ES-I3 (cell line): ENCODE measurements around the gene KCTD12.

Source experiments
- H3K36me3 ChIP-seq: 2 replicates; pipeline ENCODE4 v1.6.1; 2013; ENCODE audit warnings: mild to moderate bottlenecking, low read length, control low read depth, moderate library complexity; ENCODE audit not compliant: insufficient read depth
- H3K4me1 ChIP-seq: 2 replicates; pipeline ENCODE4 v1.6.1; 2013; ENCODE audit warnings: mild to moderate bottlenecking, control low read depth, low read length; ENCODE audit not compliant: insufficient read depth
- H3K9ac ChIP-seq: 2 replicates; pipeline ENCODE4 v1.6.1; 2013; ENCODE audit warnings: low read depth, mild to moderate bottlenecking, low read length, moderate library complexity
- H3K9me3 ChIP-seq: 2 replicates; pipeline ENCODE4 v1.6.1; 2013; ENCODE audit warnings: mild to moderate bottlenecking, low read length, moderate library complexity; ENCODE audit not compliant: control insufficient read depth, insufficient read depth

The KCTD12 gene

DNA sequence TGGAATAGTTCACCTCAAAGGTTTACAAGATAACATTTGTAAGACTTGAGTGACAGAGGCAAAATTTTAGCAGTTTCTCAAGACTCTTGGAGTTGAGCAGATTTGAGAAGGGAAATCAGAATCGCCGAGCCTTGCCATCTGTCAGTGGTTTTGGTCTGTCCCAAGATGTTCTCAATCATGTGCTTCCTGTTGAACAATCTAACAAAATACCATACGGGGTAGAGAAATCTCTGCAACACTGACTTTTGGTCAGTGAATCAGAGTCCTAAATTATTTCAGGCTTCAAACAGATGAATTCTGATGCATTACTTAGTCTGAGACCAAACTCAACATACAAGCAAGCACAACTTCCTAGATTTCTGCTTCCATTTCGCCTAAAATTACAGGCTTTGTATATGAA is 3.8 kb downstream of the KCTD12 start:
- Histone ChIP-seq H3K9me3 (no peaks in the 10 kb centered on the region), H3K36me3 (no peaks in the 10 kb centered on the region), H3K4me1 (no peaks in the 10 kb centered on the region), H3K9ac (no peak overlapping the region)

DNA sequence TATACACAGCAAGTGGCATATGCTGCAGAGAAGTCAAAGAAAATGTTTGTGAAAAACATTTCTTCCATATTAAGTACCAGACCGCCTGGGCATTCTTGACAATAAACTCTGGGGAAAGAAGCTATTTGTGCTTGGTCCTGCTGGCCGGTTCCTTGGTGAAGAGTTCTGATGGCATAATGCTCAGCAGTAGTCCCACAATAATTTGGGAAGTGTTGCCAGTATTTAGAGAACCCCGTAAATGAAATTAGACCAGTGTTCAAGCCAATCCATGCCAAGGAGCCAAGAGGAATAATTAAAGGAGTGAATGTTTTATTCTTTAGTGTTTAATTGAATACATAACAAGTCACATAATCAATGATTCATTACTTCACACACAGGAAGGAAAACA is 6.3 kb downstream of the KCTD12 start:
- H3K36me3 ChIP-seq: no peaks in the 10 kb centered on the region
- no peaks in the 10 kb centered on the region for H3K4me1 ChIP-seq
- H3K9ac ChIP-seq: no peak overlapping the region
- H3K9me3 ChIP-seq: no peaks in the 10 kb centered on the region

DNA sequence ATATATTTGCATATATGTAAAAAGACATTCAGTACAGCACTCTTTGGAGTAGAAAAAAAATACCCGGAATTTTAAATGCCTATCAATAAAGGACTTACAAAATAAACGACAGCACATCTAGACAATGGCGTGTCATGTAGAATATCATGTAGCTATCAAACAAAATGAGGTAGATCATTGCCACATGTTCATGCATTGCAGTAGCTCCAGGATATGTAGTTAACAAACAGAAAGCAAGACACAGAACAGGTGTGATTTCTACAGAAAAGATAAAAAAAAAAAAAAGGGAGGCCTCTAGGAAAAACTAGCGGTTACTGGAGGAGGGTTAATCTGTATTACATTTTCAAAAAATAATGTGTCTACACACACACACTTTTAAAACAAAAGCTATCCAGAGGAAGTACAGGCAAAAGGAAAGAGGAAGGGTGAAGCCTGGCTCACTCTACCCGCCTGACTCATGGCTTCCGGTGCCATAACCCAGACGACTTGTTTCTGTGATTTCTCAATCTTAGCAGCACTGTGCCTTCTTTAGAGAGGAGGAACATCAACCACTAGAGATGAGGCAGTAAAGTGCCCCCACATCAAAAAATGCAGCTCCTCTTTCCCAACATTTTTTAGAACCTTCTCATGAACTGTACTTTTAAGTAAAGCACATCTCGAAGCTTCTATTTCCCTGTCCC is 6.9 kb downstream of the KCTD12 start:
- Histone ChIP-seq H3K4me1 (no peaks in the 10 kb centered on the region), H3K9me3 (no peaks in the 10 kb centered on the region), H3K9ac (no peak overlapping the region), H3K36me3 (no peaks in the 10 kb centered on the region)

DNA sequence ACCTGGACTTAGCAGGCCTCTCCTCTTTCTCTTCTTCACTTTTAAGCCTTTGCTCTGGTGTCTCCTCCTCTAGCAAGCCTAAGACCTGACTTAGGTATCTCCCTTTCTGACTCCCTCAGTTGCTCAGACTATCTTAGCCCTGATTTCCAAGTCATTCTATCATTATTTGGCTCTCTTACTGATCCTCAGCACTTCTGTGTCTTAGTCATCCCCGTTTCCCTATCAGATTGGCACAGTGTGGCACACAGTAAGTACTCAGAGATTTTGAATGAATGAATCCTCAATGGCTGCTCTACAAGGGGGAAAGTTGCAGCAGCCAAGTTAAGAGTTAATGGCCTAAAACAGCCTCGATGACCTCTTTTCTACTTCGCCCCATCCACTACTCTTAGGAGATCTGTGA is 8.2 kb downstream of the KCTD12 start:
- H3K9ac ChIP-seq: no peak overlapping the region
- no peaks in the 10 kb centered on the region for H3K4me1 ChIP-seq
- H3K36me3 ChIP-seq: no peaks in the 10 kb centered on the region
- H3K9me3 ChIP-seq: no peaks in the 10 kb centered on the region

DNA sequence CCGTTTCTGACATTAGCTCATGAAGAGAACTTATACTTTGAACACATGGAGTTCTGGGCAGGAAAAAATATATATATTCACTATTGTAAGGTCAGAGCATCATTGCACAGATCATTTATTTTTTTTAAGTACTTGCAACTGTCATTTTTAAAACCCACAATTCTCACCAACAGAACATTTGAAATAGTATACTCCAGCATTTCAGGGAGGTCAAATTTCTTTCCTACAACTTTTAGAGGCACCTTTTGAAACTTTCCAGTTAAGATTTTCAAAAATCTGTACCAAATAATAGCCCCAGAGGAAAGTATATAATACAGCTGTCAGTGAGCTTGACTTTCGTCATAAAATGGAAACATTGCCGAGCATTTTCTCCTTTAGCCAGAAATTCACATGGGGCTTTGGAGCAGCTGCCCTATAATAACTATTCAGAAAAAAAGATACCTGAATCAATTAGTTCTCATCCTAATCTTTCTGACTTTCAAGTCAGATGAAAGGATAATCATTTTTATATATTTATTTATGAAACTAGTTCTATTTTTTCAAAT is 10.9 kb downstream of the KCTD12 start:
- no peaks in the 10 kb centered on the region for H3K4me1 ChIP-seq
- no peaks in the 10 kb centered on the region for H3K9me3 ChIP-seq
- no peaks in the 10 kb centered on the region for H3K36me3 ChIP-seq
- no peak overlapping the region for H3K9ac ChIP-seq

DNA sequence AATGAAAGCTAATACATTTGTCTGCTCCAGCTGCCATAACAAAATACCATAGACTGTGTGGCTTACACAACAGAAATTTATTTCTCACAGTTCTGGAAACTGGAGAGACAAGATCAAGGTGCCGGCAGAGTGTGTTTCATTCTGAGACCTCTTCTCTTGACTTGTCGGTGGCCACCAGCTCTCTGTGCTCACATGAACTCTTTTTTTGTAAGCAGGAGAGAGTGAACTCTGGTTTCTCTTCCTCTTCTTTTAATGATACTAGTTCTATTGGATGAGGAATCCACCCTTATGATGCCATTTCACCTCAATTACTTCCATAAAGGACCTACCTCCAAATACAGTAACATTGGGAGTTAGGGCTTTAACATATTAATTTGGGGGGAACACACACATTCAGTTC is 11.7 kb downstream of the KCTD12 start:
- H3K9ac ChIP-seq: no peak overlapping the region
- no peaks in the 10 kb centered on the region for H3K4me1 ChIP-seq
- H3K36me3 ChIP-seq: no peaks in the 10 kb centered on the region
- no peaks in the 10 kb centered on the region for H3K9me3 ChIP-seq

DNA sequence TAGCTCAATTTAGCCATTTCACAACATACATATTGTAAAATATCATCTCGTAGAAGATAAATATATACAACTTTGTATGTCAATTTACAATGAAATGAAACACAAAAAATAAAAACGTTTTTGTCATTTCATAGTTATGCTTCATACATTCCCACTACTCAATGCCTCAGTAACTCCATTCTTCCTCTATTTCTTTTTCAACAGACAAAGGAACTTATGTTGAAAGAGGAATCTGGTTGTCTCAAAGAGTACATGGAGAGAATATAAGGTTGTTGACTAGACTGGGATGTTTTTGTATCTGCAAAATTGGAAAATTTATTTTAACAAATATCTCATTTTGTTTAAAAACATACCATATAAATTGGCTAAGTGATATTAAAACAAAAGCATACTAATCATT is 12.8 kb downstream of the KCTD12 start:
- H3K4me1 ChIP-seq: no peaks in the 10 kb centered on the region
- no peaks in the 10 kb centered on the region for H3K36me3 ChIP-seq
- no peaks in the 10 kb centered on the region for H3K9me3 ChIP-seq
- no peak overlapping the region for H3K9ac ChIP-seq

DNA sequence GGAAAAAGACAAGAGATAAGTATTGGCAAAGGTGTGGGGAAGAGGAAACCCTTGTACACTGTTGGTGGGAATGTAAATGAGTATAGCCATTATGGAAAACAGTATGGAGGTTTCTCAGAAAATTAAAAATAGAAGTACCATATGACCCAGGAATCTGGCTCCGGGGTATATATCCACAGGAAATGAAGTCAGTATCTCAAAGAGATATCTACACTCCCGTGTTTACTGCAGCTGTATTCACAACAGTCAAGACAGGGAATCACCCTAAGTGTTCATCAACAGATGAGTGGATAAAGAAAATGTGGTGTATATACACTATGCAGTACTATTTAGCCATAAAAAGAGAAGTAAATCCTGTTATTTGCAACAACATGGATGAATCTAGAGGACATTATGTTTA is 13.5 kb downstream of the KCTD12 start:
- Histone ChIP-seq H3K4me1 (no peaks in the 10 kb centered on the region), H3K9ac (no peak overlapping the region), H3K9me3 (no peaks in the 10 kb centered on the region), H3K36me3 (no peaks in the 10 kb centered on the region)

DNA sequence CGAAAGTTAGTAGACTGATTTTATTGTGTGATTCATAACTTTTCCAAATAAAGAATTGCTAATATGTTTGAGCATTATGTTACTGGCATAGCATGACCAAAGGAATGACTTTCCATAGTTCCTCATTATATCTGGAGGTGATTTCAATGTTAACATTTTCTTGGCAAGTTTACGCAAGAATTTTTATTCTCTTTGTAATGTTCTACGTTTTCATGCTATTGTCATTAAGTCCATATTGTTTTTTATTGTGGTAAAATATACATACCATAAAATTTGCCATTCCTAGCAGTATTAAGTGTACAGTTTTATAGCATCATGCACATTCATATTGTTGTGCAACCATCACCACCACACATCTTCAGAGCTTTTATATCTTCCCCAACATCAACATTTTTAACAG is 14.8 kb downstream of the KCTD12 start:
- Histone ChIP-seq H3K9ac (no peak overlapping the region), H3K9me3 (no peaks in the 10 kb centered on the region), H3K4me1 (no peaks in the 10 kb centered on the region), H3K36me3 (no peaks in the 10 kb centered on the region)

DNA sequence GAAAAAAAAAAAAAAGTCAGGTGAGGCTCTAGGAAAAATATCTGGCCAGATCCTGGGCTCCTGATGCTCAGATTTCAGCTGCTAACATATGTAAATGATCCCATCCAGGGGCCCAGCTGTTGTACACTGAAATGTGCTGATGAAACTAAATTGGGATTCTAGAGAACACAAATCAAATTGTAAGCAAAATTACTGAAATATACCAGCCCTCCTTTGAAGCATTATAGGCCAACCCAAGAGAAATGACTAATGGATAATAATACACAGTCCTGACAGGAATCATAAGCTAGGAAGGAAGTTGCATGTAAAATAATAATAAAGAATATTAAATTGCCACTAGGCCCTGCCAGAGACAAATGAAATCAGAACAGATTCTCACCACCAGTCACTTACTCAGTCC is 17.8 kb downstream of the KCTD12 start:
- Histone ChIP-seq H3K4me1 (no peaks in the 10 kb centered on the region), H3K36me3 (no peaks in the 10 kb centered on the region), H3K9me3 (no peaks in the 10 kb centered on the region), H3K9ac (no peak overlapping the region)

DNA sequence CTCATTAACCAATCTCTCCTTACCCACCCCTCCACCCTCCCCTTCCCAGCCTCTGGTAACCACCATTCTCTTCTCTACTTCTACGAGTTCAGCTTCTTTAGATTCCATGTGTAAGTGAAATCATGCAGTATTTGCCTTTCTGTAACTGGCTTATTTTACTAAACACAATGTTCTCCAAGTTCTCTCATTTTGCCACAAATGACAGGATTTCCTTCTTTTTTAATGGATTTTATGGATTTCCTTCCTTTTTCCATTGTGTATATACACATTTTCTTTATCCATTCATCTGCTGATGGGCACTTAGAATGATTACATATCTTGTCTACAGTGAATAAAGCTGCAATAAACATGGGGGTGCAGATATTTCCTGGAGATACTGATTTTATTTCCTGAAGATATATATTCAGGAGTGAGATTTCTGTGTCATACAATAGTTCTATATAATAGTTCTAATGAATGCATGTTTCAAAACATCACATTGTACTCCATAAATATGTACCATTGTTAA is 20.2 kb downstream of the KCTD12 start:
- Histone ChIP-seq H3K4me1 (no peaks in the 10 kb centered on the region), H3K36me3 (no peaks in the 10 kb centered on the region), H3K9ac (no peak overlapping the region), H3K9me3 (no peaks in the 10 kb centered on the region)

DNA sequence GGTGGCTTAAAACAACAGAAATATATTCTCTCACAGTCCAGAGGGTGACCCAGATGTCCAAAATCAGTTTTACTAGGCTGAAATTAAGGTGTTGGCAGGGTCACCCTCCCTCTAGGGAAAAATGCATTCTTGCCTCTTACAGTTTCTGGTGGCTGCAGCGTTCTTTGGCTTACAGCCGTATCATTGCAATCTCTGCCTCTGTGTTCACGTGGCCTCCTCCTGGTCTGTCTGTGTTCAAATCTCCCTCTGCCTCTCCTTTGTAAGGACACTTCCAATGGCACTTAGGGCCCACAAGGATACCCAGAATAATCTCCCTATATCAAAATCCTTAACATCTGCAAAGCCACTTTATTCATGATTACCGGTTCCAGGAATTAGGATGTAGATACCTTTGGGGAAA is 21.1 kb downstream of the KCTD12 start:
- H3K4me1 ChIP-seq: no peaks in the 10 kb centered on the region
- H3K36me3 ChIP-seq: no peaks in the 10 kb centered on the region
- H3K9me3 ChIP-seq: no peaks in the 10 kb centered on the region
- no peak overlapping the region for H3K9ac ChIP-seq

DNA sequence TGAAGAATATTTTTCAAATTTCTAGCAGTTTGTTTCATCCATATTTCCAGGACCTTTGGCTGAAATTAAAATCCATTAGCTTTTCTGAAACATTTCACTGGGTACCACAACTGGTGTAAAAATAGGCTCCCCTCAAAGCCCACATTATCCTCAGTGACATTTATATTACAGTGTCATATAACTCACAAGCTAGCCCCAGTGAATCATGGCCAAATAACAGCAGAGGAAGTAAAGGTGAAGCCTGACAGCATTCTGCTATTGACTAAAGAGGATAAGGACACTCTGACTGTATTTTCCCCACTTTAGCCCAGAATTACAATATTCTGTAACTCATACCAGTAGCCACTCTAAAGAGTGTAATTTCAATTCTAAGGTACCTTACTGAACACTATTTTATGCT is 21.9 kb downstream of the KCTD12 start:
- no peaks in the 10 kb centered on the region for H3K9me3 ChIP-seq
- H3K36me3 ChIP-seq: no peaks in the 10 kb centered on the region
- H3K4me1 ChIP-seq: no peaks in the 10 kb centered on the region
- H3K9ac ChIP-seq: no peak overlapping the region

DNA sequence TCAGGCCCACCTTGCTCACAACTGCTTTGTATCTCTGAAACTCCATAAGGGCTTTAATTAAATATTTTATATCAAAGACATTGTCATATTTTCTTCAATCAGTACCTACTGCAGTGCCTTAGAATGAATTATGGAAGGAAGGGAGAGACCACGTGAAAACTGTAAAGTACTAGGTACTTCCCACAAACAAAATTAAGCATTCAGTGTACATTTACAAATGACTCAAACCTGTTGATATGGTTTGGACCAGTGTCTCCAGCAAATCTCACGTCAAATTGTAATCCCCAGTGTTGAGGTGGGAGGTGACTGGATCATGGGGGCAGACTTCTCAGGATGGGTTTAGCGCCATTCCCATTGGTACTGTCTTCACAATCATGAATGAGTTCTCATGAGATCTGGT is 23.2 kb downstream of the KCTD12 start:
- H3K4me1 ChIP-seq: no peaks in the 10 kb centered on the region
- H3K9me3 ChIP-seq: no peaks in the 10 kb centered on the region
- H3K9ac ChIP-seq: no peak overlapping the region
- no peaks in the 10 kb centered on the region for H3K36me3 ChIP-seq

DNA sequence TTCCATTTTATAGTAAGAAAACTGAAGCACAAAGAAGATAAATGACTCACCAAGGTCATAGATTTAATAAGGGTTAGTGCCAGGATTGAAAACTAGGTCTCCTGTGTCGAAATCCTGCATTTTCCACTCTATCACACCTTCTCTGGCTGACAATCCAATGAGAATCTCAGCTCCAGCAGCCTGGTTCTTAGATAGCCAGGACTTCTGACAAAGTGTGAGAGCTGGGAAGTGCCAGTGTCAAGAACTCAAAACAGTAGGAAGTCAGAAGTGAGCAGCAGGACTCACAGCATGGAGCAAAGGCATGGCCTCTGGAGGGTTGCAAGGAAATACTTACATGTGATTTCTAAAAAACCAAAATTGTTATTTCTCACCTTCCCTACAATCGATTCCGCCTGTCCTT is 24.3 kb downstream of the KCTD12 start:
- Histone ChIP-seq H3K36me3 (no peaks in the 10 kb centered on the region), H3K9me3 (no peaks in the 10 kb centered on the region), H3K4me1 (no peaks in the 10 kb centered on the region), H3K9ac (no peak overlapping the region)
